ENCODE measurements around the gene BCL2.

DNA sequence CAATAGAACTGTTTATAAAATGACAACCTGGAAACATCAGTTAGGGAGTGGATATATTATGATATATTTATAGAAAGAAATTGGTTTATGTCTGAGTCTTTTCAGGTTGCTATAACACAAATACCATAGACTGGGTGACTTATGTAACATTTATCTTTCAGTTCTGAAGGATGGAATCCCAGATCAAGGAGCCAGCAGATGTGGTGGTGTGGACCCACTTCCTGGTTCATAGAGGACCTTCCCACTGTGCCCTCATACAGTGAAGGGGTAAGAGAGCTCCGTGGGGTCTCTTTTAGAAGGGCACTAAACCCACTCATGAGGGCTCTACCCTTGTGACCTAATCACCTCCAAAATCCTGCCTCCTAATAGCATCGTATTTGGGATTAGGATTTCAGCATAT, 86.7 kb downstream of the BCL2 start:
- TF ChIP-seq, protein P1, sequence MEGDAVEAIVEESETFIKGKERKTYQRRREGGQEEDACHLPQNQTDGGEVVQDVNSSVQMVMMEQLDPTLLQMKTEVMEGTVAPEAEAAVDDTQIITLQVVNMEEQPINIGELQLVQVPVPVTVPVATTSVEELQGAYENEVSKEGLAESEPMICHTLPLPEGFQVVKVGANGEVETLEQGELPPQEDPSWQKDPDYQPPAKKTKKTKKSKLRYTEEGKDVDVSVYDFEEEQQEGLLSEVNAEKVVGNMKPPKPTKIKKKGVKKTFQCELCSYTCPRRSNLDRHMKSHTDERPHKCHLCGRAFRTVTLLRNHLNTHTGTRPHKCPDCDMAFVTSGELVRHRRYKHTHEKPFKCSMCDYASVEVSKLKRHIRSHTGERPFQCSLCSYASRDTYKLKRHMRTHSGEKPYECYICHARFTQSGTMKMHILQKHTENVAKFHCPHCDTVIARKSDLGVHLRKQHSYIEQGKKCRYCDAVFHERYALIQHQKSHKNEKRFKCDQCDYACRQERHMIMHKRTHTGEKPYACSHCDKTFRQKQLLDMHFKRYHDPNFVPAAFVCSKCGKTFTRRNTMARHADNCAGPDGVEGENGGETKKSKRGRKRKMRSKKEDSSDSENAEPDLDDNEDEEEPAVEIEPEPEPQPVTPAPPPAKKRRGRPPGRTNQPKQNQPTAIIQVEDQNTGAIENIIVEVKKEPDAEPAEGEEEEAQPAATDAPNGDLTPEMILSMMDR (IDR thresholded peaks at IDR 0.05): no peak
- TF ChIP-seq POLR2AphosphoS5 (IDR thresholded peaks at IDR 0.05) (no peak), EP300 (IDR thresholded peaks at IDR 0.05) (no peak), POLR2A (IDR thresholded peaks at IDR 0.05) (no peak)

All from sigmoid colon (tissue), 4 donors.